ENCODE measurements around the gene SBF1.
A peak's percentile ranks its signal among the peaks of the same experiment; 100 is the strongest.

Gene SBF1

GRCh38 chr22:50444663-50445062, 30.2 kb downstream of the SBF1 start:
- Histone ChIP-seq H3K23ac (ENCODE audit: low read depth, low read length, poor library complexity) (peak overlapping the region; percentile 85), H3K79me1 (ENCODE audit: low read depth, low read length) (peaks cover 3% of the 10 kb centered on the region), H2BK5ac (ENCODE audit: low read length) (no peak overlapping the region), H3K9ac (ENCODE audit: low read depth, low read length, poor library complexity) (no peak overlapping the region), H2AK5ac (ENCODE audit: low read depth, low read length) (no peak overlapping the region), H2BK12ac (ENCODE audit: low read length) (no peak overlapping the region), H3K18ac (ENCODE audit: low read length) (no peak overlapping the region), H4K8ac (ENCODE audit: low read depth, low read length) (peak overlapping the region; percentile 82), H3K4me3 (ENCODE audit: low read length in 2 of 2) (no peak overlapping the region), H2AFZ (ENCODE audit: low read length) (no peak overlapping the region), H4K91ac (ENCODE audit: low read depth, low read length, poor library complexity) (no peak overlapping the region), H3K4me1 (ENCODE audit: control insufficient read depth in 2 of 2, insufficient read depth in 1 of 2, low read depth in 1 of 2, low read length in 2 of 2) (peaks cover 0 to 4% of the 10 kb centered on the region in 2 donors), H3K27ac (replicated peaks; ENCODE audit: low read length) (no peak overlapping the region), H2BK120ac (ENCODE audit: low read depth, low read length) (no peak overlapping the region), H3K36me3 (replicated peaks in 1 of 2; ENCODE audit: control insufficient read depth in 2 of 2, insufficient read depth in 2 of 2, low read length in 2 of 2) (peaks cover 40 to 86% of the 10 kb centered on the region in 2 donors), H2BK15ac (ENCODE audit: low read length) (no peak overlapping the region), H3K14ac (ENCODE audit: low read length) (no peak overlapping the region), H3K27me3 (ENCODE audit: control insufficient read depth in 3 of 3, insufficient read depth in 3 of 3, low read depth in 1 of 3, low read length in 3 of 3) (no peaks in the 10 kb centered on the region), H3K4me2 (ENCODE audit: insufficient read depth, low read length, poor library complexity, severe bottlenecking) (no peak overlapping the region), H3K4ac (ENCODE audit: low read length) (no peak overlapping the region), H3K9me3 (replicated peaks in 1 of 2; ENCODE audit: control insufficient read depth in 2 of 2, insufficient read depth in 1 of 2, low read depth in 1 of 2, low read length in 2 of 2) (peaks cover 0 to under 1% of the 10 kb centered on the region in 2 donors)
- no CpG with 5 or more reads among the region's 5 CpGs for WGBS, 2 donors (ENCODE audit: extremely low coverage in 2 of 2, insufficient read length in 2 of 2, insufficient replicate concordance in 1 of 2)
- DNase-seq (ENCODE audit: low spot score), result no peak

GRCh38 chr22:50443801-50444625, 30.8 kb downstream of the SBF1 start:
- Histone ChIP-seq H4K91ac (ENCODE audit: low read depth, low read length, poor library complexity) (peak overlapping the region; percentile 43), H3K27ac (replicated peaks; ENCODE audit: low read length) (no peak overlapping the region), H3K36me3 (replicated peaks in 1 of 2; ENCODE audit: control insufficient read depth in 2 of 2, insufficient read depth in 2 of 2, low read length in 2 of 2) (peaks cover 43 to 88% of the 10 kb centered on the region in 2 donors)

DNA sequence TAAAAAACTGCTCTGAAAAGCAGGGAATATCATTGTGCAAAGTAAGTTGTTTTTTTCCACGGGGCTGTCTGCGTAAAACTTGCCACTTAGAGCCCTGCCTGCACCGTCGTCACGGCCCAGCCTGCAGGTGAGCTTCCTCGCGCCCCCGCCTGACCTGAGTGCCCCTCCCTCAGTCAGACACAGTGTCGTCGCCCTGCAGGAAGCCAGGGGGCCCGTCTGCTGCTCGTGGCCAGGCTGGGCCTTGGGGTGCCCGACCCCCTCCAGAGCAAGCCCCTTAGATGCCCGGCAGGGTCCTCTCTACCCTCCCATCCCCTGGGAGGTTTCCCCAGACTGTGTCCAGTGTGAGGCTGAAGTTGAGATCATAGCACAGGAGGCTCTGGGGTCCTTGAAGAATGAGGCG, 31.6 kb downstream of the SBF1 start:
- Histone ChIP-seq H3K4me1 (ENCODE audit: control insufficient read depth in 2 of 2, insufficient read depth in 1 of 2, low read depth in 1 of 2, low read length in 2 of 2) (peaks cover 0 to 4% of the 10 kb centered on the region in 2 donors), H4K91ac (ENCODE audit: low read depth, low read length, poor library complexity) (no peak overlapping the region), H3K14ac (ENCODE audit: low read length) (no peak overlapping the region), H2BK15ac (ENCODE audit: low read length) (no peak overlapping the region), H3K36me3 (replicated peaks in 1 of 2; ENCODE audit: control insufficient read depth in 2 of 2, insufficient read depth in 2 of 2, low read length in 2 of 2) (peaks cover 47 to 88% of the 10 kb centered on the region in 2 donors), H3K18ac (ENCODE audit: low read length) (no peak overlapping the region), H2BK5ac (ENCODE audit: low read length) (no peak overlapping the region), H3K79me1 (ENCODE audit: low read depth, low read length) (peaks cover 3% of the 10 kb centered on the region), H2AK5ac (ENCODE audit: low read depth, low read length) (no peak overlapping the region), H2BK12ac (ENCODE audit: low read length) (no peak overlapping the region), H3K27ac (replicated peaks; ENCODE audit: low read length) (peak overlapping the region; percentile 15), H3K27me3 (ENCODE audit: control insufficient read depth in 3 of 3, insufficient read depth in 3 of 3, low read depth in 1 of 3, low read length in 3 of 3) (no peaks in the 10 kb centered on the region), H4K8ac (ENCODE audit: low read depth, low read length) (no peak overlapping the region), H2BK120ac (ENCODE audit: low read depth, low read length) (no peak overlapping the region), H3K4me3 (ENCODE audit: low read length in 2 of 2) (no peak overlapping the region), H3K4me2 (ENCODE audit: insufficient read depth, low read length, poor library complexity, severe bottlenecking) (no peak overlapping the region), H2AFZ (ENCODE audit: low read length) (no peak overlapping the region), H3K9ac (ENCODE audit: low read depth, low read length, poor library complexity) (no peak overlapping the region), H3K23ac (ENCODE audit: low read depth, low read length, poor library complexity) (peak overlapping the region; percentile 80), H3K4ac (ENCODE audit: low read length) (no peak overlapping the region), H3K9me3 (replicated peaks in 1 of 2; ENCODE audit: control insufficient read depth in 2 of 2, insufficient read depth in 1 of 2, low read depth in 1 of 2, low read length in 2 of 2) (no peaks in the 10 kb centered on the region)
- no peak for DNase-seq (ENCODE audit: low spot score)
- WGBS, 2 donors (ENCODE audit: extremely low coverage in 2 of 2, insufficient read length in 2 of 2, insufficient replicate concordance in 1 of 2), result no CpG with 5 or more reads among the region's 15 CpGs

More at GRCh38 chr22:50443801-50444625, 30.8 kb downstream of the SBF1 start:
- H3K18ac ChIP-seq (ENCODE audit: low read length), result peak overlapping the region; percentile 64
- DNase-seq (ENCODE audit: low spot score), result no peak
- peaks cover 0 to 4% of the 10 kb centered on the region in 2 donors for H3K4me1 ChIP-seq (ENCODE audit: control insufficient read depth in 2 of 2, insufficient read depth in 1 of 2, low read depth in 1 of 2, low read length in 2 of 2)
- H3K4me2 ChIP-seq (ENCODE audit: insufficient read depth, low read length, poor library complexity, severe bottlenecking), result no peak overlapping the region
- H3K4ac ChIP-seq (ENCODE audit: low read length), result no peak overlapping the region
- H3K4me3 ChIP-seq (ENCODE audit: low read length in 2 of 2), result peak overlapping the region in 1 of 2 donors; percentile 30
- H2AK5ac ChIP-seq (ENCODE audit: low read depth, low read length), result no peak overlapping the region
- no CpG with 5 or more reads among the region's 28 CpGs for WGBS, 2 donors (ENCODE audit: extremely low coverage in 2 of 2, insufficient read length in 2 of 2, insufficient replicate concordance in 1 of 2)
- H3K27me3 ChIP-seq (ENCODE audit: control insufficient read depth in 3 of 3, insufficient read depth in 3 of 3, low read depth in 1 of 3, low read length in 3 of 3), result no peaks in the 10 kb centered on the region
- peak overlapping the region; percentile 85 for H3K23ac ChIP-seq (ENCODE audit: low read depth, low read length, poor library complexity)
- H3K9ac ChIP-seq (ENCODE audit: low read depth, low read length, poor library complexity), result no peak overlapping the region
- H2BK5ac ChIP-seq (ENCODE audit: low read length), result peak overlapping the region; percentile 24
- H2BK12ac ChIP-seq (ENCODE audit: low read length), result no peak overlapping the region
- peak overlapping the region; percentile 31 for H3K14ac ChIP-seq (ENCODE audit: low read length)
- no peak overlapping the region for H4K8ac ChIP-seq (ENCODE audit: low read depth, low read length)
- no peak overlapping the region for H2AFZ ChIP-seq (ENCODE audit: low read length)
- H2BK120ac ChIP-seq (ENCODE audit: low read depth, low read length), result no peak overlapping the region
- H3K9me3 ChIP-seq (replicated peaks in 1 of 2; ENCODE audit: control insufficient read depth in 2 of 2, insufficient read depth in 1 of 2, low read depth in 1 of 2, low read length in 2 of 2), result no peaks in the 10 kb centered on the region
- peaks cover 3% of the 10 kb centered on the region for H3K79me1 ChIP-seq (ENCODE audit: low read depth, low read length)
- no peak overlapping the region for H2BK15ac ChIP-seq (ENCODE audit: low read length)

- Histone ChIP-seq H2AK5ac (ENCODE audit: low read depth, low read length) (no peak overlapping the region), H3K9me3 (replicated peaks in 1 of 2; ENCODE audit: control insufficient read depth in 2 of 2, insufficient read depth in 1 of 2, low read depth in 1 of 2, low read length in 2 of 2) (no peaks in the 10 kb centered on the region), H3K4me1 (ENCODE audit: control insufficient read depth in 2 of 2, insufficient read depth in 1 of 2, low read depth in 1 of 2, low read length in 2 of 2) (peaks cover 0 to 4% of the 10 kb centered on the region in 2 donors), H2BK12ac (ENCODE audit: low read length) (no peak overlapping the region), H3K36me3 (replicated peaks in 1 of 2; ENCODE audit: control insufficient read depth in 2 of 2, insufficient read depth in 2 of 2, low read length in 2 of 2) (peaks cover 45 to 89% of the 10 kb centered on the region in 2 donors), H4K91ac (ENCODE audit: low read depth, low read length, poor library complexity) (no peak overlapping the region), H3K9ac (ENCODE audit: low read depth, low read length, poor library complexity) (no peak overlapping the region), H3K4ac (ENCODE audit: low read length) (no peak overlapping the region), H3K4me2 (ENCODE audit: insufficient read depth, low read length, poor library complexity, severe bottlenecking) (no peak overlapping the region), H3K4me3 (ENCODE audit: low read length in 2 of 2) (no peak overlapping the region), H2BK15ac (ENCODE audit: low read length) (no peak overlapping the region), H2BK120ac (ENCODE audit: low read depth, low read length) (no peak overlapping the region), H3K27ac (replicated peaks; ENCODE audit: low read length) (no peak overlapping the region), H3K14ac (ENCODE audit: low read length) (no peak overlapping the region), H2AFZ (ENCODE audit: low read length) (no peak overlapping the region), H3K79me1 (ENCODE audit: low read depth, low read length) (peaks cover 3% of the 10 kb centered on the region), H3K18ac (ENCODE audit: low read length) (no peak overlapping the region), H3K27me3 (ENCODE audit: control insufficient read depth in 3 of 3, insufficient read depth in 3 of 3, low read depth in 1 of 3, low read length in 3 of 3) (no peaks in the 10 kb centered on the region), H4K8ac (ENCODE audit: low read depth, low read length) (no peak overlapping the region), H3K23ac (ENCODE audit: low read depth, low read length, poor library complexity) (peak overlapping the region; percentile 43), H2BK5ac (ENCODE audit: low read length) (no peak overlapping the region)
- WGBS, 2 donors (ENCODE audit: extremely low coverage in 2 of 2, insufficient read length in 2 of 2, insufficient replicate concordance in 1 of 2), result no CpG with 5 or more reads among the region's 17 CpGs
- DNase-seq (ENCODE audit: low spot score), result no peak
Observed at GRCh38 chr22:50441428-50441993, 33.3 kb downstream of the SBF1 start.

Measured in neuronal stem cell (in vitro differentiated cells).